ELF-1 (cell line): Measurements from ENCODE around the gene TRPM3.

Experiments used
- DNase-seq: peaks from one replicate; pipeline ENCODE4 v3.0.0-alpha.2; 2016; ENCODE audit warnings: low read depth, low spot score

TRPM3 gene

GRCh38 chr9:70949239-70949638, 172.2 kb downstream of the TRPM3 start:
- no peak for DNase-seq

GRCh38 chr9:70948744-70949143, 172.7 kb downstream of the TRPM3 start:
- DNase-seq = no peak

DNA sequence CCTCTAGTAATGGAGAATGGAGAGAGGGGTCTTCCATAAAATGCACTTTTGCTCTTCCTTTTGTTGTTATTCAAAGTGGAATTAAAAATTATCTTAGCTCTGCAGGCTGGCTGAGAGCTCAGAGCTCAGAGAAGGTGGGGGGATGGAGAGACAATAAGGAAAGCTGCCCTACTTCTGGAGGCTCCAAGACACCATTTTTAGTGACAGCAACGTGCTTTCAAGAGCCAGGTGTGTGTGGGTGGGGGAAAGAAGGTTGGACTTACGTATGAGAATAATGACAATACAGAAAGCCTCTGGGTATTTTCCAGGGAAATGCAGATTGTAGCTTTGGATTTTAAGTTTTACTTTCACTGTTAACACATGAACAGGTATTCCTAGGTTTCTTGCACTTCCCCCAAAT, 173.9 kb downstream of the TRPM3 start:
- DNase-seq = no peak

GRCh38 chr9:70947086-70947485, 174.3 kb downstream of the TRPM3 start:
- no peak for DNase-seq

DNA sequence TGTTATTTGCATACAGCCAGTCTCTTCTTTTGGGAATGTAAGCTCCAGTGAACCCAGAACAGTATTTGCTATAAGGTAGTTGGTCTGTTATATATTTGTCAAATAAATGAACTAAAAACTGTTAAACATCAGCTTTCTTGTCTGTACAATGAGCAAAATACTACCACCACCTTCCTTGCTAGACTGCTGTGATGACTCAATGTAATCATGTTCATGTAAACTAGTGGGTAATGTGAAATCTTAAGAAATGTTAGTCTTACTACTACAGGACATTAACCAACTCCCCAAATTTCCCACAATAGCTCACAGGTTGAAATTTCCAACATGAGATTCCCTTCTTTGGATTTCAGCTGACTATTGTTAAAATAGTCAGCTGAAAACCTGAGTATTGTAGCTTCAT, 176.1 kb downstream of the TRPM3 start:
- no peak for DNase-seq

DNA sequence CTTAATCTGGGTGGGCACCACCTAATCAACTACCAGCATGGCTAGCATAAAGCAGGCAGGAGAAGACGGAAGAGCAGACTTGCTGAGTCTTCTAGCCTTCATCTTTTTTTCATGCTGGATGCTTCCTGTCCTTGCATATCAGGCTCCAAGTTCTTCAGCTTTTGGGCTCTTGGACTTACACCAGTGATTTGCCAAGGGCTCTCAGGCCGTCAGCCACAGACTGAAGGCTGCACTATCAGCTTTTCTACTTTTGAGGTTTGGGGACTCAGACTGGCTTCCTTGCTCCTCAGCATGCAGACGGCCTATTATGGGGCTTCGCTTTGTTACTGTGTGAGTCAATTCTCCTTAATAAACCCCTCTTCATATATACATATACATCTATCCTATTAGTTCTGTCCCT, 180.2 kb downstream of the TRPM3 start:
- no peak for DNase-seq

DNA sequence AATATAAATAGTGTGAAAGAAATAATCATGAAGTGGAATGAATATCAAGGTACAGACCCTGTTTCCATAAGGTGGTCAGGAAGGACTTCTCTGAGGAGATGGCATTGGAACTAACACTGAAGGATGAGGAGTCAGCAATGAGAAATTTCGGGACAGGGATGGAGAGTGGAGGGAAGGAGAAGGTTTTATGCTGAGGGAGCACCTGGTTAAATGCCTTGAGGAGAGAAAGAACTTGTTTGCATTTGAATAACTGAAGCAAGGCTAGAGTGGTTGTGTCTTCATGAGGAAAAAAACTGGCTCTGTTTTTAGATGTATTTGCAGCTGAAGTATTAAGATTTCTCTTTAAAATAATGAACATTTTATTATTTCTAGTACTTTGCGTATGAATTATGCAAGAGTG, 180.8 kb downstream of the TRPM3 start:
- no peak for DNase-seq

DNA sequence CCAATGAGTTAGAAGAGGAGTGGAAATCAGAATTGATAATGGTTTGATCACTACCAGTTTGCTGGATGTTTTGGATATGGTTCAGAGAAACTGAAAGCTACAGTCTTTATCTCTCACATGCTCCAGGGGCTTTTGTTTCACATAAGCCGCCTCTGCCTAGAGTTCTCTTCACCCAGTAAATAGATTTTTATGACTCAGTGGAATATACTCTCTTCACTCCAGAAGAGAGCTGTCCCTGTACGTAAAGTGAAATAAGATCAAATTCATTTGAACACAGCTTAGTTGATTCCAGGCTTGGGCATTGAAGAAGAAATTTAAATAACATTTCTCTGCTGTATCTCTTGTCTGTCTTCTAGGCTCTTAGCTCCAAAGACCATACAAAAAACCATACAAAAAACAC, 184.9 kb downstream of the TRPM3 start:
- DNase-seq = no peak

DNA sequence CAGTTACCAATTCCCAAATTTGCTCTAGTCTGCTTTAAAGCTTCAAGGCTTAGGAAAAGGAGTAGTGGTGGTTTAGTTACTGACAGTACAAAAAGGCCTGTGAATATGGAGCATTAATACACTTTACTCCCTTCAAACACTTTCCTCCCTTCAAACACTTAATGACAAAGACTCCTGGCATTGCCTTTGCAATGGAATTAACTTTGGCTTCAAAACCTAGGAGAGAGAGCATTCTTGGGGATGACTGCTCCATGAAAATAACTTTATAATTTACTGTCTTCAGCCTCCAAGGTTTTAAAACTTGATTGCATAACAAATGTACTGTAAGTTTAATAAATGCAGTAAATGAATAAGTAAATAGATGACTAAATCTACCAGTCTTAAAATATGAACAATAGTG, 185.6 kb downstream of the TRPM3 start:
- DNase-seq = no peak

- DNase-seq = no peak
These were observed 186.8 kb downstream of the TRPM3 start for GRCh38 chr9:70934642-70935041.

- no peak for DNase-seq
These were observed 188.1 kb downstream of the TRPM3 start for GRCh38 chr9:70933321-70933720.

DNA sequence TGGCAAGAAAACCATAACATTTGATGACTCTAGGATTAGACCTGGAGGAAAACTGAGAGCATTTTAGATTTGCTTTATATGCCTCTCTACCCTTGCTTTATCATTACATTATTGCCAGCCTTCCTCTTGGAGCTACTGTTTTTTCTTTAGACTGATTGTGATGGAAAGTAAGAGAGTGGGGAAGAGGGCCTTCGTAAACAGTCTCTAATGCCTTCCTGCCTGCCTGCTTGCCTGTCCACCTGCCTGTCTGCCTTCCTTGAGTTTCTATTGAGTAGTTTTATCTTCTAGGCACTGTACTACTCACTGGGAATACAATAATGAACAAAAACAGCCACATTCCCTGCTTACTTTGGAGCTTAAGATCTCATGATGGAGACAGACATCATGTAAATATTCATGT, 189.3 kb downstream of the TRPM3 start:
- no peak for DNase-seq

DNA sequence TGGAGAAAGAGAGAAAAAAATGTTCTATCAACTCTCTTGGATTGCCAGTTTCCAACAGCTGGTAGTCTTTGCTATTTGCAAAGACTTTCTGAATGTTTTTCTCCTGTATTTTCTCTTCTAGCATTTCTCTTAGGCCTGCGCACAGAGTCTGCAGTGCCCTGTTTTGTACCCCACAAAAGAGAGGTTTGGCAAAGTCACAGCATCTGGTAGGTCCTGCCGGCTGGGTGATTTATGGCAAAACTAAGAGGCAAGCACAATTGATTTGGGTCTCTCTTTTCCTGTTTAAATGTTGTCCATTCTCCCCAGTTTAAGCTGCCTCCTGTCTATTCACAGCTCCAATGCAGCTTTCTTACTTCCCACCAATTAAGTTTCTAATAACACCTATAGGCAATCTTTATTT, 193.9 kb downstream of the TRPM3 start:
- DNase-seq = no peak

DNA sequence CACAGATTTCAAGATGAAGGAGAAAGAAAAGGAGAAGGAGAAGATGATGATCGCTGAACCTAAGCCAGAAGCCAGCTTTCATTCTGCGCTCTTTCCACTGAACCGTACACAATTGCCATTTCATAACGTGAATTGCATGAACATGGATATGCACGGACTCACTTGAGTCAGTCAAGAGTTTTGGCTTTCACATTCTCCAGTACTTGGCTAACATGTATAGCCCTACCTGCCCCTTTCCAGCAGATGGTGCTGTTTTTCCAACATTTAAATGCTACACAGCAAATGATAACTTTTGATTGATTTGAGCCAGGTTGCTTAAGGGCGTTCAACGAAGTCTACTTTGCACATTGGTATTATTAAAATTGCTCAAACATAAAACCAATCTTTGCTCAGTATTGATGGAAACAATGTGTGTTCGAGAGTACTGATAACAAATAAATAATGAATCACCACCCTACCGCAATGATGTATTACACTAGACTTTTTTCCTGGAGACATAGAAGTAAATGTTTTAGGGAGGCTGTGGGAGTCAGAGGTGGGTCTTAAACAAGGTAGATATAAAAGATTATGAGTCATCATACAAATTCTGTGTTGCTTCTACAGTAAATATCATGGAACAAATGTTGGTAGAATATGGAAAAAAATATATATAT, 196.4 kb downstream of the TRPM3 start:
- peak; percentile 42 for DNase-seq

DNA sequence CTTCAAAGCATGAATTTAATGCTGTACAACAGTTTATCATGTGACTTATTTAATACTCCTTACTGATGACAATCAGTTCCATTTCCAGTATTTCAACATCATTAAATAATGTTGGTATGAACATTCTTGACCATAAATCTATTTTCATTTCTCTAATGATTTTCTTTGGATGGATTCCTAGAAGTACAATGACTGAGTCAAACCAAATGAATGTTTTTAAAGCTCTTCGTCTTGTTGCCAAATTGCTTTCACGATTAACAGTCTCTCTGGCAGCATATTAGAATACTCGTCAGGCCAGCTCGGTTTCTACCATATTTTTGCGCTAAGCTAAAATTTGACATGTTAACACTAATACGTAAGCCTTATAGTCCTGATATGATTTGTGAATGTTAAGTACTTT, 197.0 kb downstream of the TRPM3 start:
- DNase-seq = no peak

GRCh38 chr9:70923961-70924360, 197.5 kb downstream of the TRPM3 start:
- no peak for DNase-seq

- DNase-seq = no peak
These were observed 200.3 kb downstream of the TRPM3 start for GRCh38 chr9:70921136-70921535.

DNA sequence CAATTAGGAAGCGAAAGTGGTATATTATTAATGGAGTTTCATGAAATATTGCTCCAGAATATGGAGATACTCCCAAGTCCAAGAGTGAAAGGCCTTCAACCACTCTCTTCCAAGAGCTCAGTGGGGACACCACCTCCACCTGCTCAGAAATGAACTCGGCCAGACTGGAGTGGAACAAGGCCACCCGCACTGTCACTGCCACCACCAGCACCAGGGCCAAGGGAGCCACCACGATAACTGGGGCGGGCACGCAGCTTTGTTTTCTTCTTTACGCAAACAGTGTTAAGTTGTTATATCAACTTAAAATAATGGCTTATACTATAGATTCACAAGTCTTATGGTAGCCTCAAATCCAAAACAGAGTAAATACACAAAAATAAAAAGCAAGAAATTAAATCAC, 204.1 kb downstream of the TRPM3 start:
- no peak for DNase-seq

DNA sequence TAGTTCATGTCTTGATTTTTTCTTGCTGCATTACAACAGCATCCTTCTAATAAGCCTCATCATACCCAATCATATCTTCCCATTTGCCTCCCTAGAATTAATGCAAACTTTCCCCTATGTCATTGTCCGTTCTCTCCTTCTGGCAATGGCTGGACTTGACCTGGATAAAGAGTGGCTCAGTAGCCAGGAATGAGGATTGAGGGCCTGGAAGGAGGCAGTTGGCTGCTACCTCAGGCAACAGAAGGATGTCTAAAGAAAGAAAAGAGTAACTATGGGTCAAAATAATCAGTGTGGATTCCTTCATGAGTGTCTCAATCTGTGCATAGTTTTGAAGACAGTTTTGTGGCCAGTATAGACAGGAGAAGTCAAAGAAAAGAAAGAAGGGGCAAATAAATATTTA, 209.6 kb downstream of the TRPM3 start:
- DNase-seq = no peak

- DNase-seq = no peak
These were observed 210.8 kb downstream of the TRPM3 start for GRCh38 chr9:70910598-70910997.

GRCh38 chr9:70902692-70903131, 218.7 kb downstream of the TRPM3 start:
- no peak for DNase-seq

GRCh38 chr9:70902171-70902570, 219.2 kb downstream of the TRPM3 start:
- DNase-seq = no peak

- no peak for DNase-seq
These were observed 219.7 kb downstream of the TRPM3 start for GRCh38 chr9:70901746-70902145.

DNA sequence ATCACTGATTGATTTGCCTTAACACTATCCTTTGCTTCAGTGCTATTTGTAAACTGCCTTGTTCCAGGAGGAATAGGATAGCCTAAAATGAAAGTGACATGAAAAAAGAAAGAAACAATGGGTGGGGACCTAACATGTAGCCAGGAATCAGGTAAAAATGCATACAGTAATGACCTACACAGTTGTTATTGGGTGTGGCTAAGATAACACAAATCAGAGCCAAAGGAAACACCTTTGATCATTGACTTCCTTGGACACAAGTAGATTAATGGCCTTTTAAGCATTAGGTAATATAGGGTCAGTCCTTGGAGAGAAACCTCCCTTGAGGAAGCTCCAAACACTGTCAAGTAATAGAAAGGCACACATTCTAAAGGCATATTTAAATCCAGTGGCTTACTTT, 220.4 kb downstream of the TRPM3 start:
- DNase-seq = no peak
